Measurements from ENCODE around the gene HOXC10. TPM values are rescaled to one million over a fixed set of nuclear protein-coding genes. Genes with fewer than 3 reads are reported as not detected.

HOXC10 gene
- not detected in 2 replicates for total RNA-seq
- long read RNA-seq: 0 reads

DNA sequence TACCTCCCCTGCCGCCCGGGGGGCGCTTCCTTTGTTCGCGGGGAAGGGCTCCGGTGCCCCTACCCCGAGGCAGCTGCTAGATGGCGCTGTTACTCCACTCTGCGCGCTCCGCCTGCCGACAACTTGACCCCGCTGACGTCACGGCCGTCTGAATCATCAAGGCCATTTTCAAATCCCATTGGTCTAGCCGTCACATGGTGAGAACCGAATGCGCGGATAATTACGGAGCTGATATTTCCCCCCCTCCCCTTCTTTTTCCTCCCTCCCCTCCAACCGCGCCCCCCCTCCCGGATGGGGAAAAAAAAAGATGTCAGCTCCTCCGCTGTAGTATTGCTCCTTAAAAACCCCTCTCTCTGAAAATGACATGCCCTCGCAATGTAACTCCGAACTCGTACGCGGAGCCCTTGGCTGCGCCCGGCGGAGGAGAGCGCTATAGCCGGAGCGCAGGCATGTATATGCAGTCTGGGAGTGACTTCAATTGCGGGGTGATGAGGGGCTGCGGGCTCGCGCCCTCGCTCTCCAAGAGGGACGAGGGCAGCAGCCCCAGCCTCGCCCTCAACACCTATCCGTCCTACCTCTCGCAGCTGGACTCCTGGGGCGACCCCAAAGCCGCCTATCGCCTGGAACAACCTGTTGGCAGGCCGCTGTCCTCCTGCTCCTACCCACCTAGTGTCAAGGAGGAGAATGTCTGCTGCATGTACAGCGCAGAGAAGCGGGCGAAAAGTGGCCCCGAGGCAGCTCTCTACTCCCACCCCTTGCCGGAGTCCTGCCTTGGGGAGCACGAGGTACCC is at the start of gene HOXC10:
Gene HOXC10, plus strand, starts transcription at position 246 of the 791 bp plus-strand sequence. Its CDS starts 114 bp downstream, at position 360.
- H3K4me3 Mint-ChIP-seq (ENCODE audit: unreplicated experiment): no peak within 1 kb of the TSS
- no peaks in the 10 kb centered on the region for H3K36me3 Mint-ChIP-seq (ENCODE audit: unreplicated experiment)
- peaks cover 16% of the 10 kb centered on the region for H3K4me1 Mint-ChIP-seq (ENCODE audit: unreplicated experiment)
- H3K9me3 Mint-ChIP-seq (ENCODE audit: unreplicated experiment): no peaks in the 10 kb centered on the region
- DNase-seq (ENCODE audit: extremely low spot score, unreplicated experiment): no peak
- TF ChIP-seq, protein P1, sequence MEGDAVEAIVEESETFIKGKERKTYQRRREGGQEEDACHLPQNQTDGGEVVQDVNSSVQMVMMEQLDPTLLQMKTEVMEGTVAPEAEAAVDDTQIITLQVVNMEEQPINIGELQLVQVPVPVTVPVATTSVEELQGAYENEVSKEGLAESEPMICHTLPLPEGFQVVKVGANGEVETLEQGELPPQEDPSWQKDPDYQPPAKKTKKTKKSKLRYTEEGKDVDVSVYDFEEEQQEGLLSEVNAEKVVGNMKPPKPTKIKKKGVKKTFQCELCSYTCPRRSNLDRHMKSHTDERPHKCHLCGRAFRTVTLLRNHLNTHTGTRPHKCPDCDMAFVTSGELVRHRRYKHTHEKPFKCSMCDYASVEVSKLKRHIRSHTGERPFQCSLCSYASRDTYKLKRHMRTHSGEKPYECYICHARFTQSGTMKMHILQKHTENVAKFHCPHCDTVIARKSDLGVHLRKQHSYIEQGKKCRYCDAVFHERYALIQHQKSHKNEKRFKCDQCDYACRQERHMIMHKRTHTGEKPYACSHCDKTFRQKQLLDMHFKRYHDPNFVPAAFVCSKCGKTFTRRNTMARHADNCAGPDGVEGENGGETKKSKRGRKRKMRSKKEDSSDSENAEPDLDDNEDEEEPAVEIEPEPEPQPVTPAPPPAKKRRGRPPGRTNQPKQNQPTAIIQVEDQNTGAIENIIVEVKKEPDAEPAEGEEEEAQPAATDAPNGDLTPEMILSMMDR (IDR thresholded peaks at IDR 0.05): peak; percentile 50
- peaks cover 95% of the 10 kb centered on the region for H3K27me3 Mint-ChIP-seq (ENCODE audit: unreplicated experiment)
- no peak within 1 kb of the TSS for H3K27ac Mint-ChIP-seq (ENCODE audit: unreplicated experiment)

DNA sequence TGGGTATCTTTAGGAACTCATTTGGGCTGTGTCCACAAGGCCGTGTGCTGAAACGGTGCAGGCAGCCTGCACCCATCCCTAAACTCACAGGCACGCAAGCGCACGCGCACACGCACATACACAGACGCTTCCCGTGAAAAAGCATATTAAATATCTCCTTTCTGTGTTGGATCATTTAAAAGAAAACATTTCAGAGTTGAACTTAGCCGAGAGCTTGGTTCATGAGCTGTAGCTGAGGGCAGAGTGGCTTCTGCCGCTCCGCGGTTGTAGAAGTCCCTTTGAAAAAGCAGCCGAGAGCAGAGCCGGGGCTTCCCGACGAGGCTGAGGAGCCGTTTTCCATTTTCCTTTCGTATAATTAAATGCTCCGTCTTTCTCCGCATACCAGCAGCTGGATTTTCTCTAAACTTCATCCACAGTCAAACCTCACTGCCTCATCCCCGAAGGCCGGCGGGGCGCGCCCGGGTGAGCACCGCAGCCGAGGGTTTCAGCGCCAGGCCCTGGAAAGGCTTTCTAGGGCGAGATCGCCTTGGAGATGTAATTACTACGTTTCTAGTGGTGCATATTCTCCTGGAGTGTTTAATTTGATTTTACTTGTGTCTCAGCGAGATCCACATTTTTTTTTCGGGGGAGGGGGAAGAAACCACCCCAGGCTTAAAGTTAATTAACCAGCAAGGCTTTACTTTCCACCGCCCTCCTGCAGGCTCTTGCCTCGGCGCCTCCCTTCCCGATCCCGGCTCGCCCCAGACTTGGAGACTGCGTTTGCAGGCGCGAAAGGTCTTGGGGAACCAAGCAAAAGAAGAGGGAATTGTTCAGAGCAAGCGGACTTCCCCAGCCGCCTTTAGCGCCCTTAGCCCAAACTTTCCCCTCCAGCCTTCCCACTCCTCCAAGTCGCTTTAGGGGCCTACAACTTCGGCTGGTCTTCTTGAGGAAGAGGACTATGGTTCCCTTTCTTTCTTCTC is 49.3 kb upstream of the HOXC10 start:
- TF ChIP-seq, protein P1 (IDR thresholded peaks at IDR 0.05): no peak
- peaks cover 9% of the 10 kb centered on the region for H3K4me1 Mint-ChIP-seq (ENCODE audit: unreplicated experiment)
- peak; percentile 71 for DNase-seq (ENCODE audit: extremely low spot score, unreplicated experiment)
- no peak overlapping the region for H3K27ac Mint-ChIP-seq (ENCODE audit: unreplicated experiment)
- H3K36me3 Mint-ChIP-seq (ENCODE audit: unreplicated experiment): no peaks in the 10 kb centered on the region
- no peaks in the 10 kb centered on the region for H3K9me3 Mint-ChIP-seq (ENCODE audit: unreplicated experiment)
- peaks cover 91% of the 10 kb centered on the region for H3K27me3 Mint-ChIP-seq (ENCODE audit: unreplicated experiment)
- peak overlapping the region; percentile 58 for H3K4me3 Mint-ChIP-seq (ENCODE audit: unreplicated experiment)

DNA sequence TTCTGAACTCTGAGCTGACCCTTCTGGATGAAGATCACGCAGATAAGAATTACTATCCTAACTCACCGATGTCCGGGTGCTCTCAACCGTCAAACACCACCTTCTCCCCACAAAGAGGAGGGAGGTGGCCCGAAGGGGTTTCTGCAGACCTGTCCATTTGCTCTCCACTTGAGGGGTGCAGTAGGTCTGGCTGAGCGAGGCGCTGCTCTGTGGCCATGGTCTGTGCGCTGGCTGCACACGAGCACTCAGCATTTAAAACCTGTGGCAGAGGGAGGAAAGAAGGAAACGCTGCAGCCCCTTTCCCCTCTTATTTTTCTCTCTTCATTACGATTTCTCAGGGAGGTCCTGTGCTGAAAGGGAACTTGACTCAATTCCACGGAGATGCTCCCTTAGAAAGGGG is 47.8 kb upstream of the HOXC10 start:
- H3K27me3 Mint-ChIP-seq (ENCODE audit: unreplicated experiment): peaks cover 91% of the 10 kb centered on the region
- peak; percentile 62 for DNase-seq (ENCODE audit: extremely low spot score, unreplicated experiment)
- no peak overlapping the region for H3K27ac Mint-ChIP-seq (ENCODE audit: unreplicated experiment)
- H3K4me1 Mint-ChIP-seq (ENCODE audit: unreplicated experiment): peaks cover 9% of the 10 kb centered on the region
- no peak overlapping the region for H3K4me3 Mint-ChIP-seq (ENCODE audit: unreplicated experiment)
- no peaks in the 10 kb centered on the region for H3K36me3 Mint-ChIP-seq (ENCODE audit: unreplicated experiment)
- H3K9me3 Mint-ChIP-seq (ENCODE audit: unreplicated experiment): no peaks in the 10 kb centered on the region
- TF ChIP-seq, protein P1 (IDR thresholded peaks at IDR 0.05): no peak

DNA sequence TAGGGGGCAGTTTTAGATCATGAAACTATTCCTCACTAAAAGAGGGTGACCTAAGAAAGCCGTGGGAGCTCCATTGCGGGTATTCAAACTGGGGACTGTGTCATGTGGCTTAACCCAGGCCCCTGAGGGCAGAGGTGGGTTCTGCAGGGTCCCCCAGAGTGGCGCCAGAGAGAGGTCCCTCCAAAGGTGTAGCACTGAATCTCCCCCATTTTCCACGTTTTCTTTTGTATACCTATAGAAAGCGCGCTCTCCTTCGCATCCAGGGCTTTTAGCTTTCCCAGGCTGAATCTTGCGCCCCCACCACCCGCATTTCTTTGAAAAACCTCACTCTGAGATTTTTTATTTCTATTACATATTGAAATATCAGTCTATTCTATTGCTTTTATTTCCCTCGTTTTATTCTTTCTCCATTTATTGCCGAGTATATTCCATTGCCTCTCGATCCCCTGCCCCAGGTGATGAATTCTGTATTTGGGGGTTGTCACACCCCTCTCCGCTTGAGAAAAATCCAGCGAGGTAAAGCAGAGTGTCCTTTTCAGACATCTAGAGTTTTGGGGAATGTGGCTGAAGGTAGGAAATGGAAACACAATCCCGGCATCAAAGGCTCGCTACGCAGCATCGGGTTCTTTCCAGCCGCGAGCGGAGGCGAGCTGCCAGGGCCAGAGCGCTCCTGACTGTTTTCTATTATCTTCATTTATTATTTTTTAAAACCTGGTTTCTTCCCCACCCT is 47.2 kb upstream of the HOXC10 start:
- peaks cover 91% of the 10 kb centered on the region for H3K27me3 Mint-ChIP-seq (ENCODE audit: unreplicated experiment)
- H3K27ac Mint-ChIP-seq (ENCODE audit: unreplicated experiment): no peak overlapping the region
- peaks cover 9% of the 10 kb centered on the region for H3K4me1 Mint-ChIP-seq (ENCODE audit: unreplicated experiment)
- TF ChIP-seq, protein P1 (IDR thresholded peaks at IDR 0.05): no peak
- no peaks in the 10 kb centered on the region for H3K36me3 Mint-ChIP-seq (ENCODE audit: unreplicated experiment)
- H3K9me3 Mint-ChIP-seq (ENCODE audit: unreplicated experiment): no peaks in the 10 kb centered on the region
- H3K4me3 Mint-ChIP-seq (ENCODE audit: unreplicated experiment): no peak overlapping the region
- DNase-seq (ENCODE audit: extremely low spot score, unreplicated experiment): peak; percentile 57

Measured in osteocyte (in vitro differentiated cells).